C4-2B (cell line): ENCODE measurements around the gene CXADR.

Experiments used
- CTCF ChIP-seq: fragments of 450-650 bp; conservative IDR thresholded peaks from 2 replicates; pipeline ENCODE4 v1.5.1; 2017; ENCODE audit warnings: mild to moderate bottlenecking
- ZFX ChIP-seq: fragments of 450-650 bp; IDR thresholded peaks from 2 replicates; pipeline ENCODE4 v1.6.1; 2017

GRCh38 chr21:17512253-17513213 is at the start of gene CXADR:
- TF ChIP-seq CTCF (peak; percentile 66), ZFX (no peak)
